Keratinocyte (primary cell): ENCODE measurements around the gene CDK14. TPM values are rescaled to one million over a fixed set of nuclear protein-coding genes. Genes with fewer than 3 reads are reported as not detected.

Experiments
- DNase-seq: peaks from one replicate; pipeline ENCODE4 v3.0.0-alpha.2; 2011; ENCODE audit warnings: low read depth, missing footprints, low spot score
- FAIRE-seq: peaks from 2 replicates; lab custom pipeline; 2011; peaks lifted over from hg19 to GRCh38; lab: Jason Lieb, UNC
- H2AFZ ChIP-seq: 2 replicates; pipeline ENCODE4 v1.6.0; 2012; ENCODE audit warnings: low read length, control low read depth, inconsistent platforms; ENCODE audit not compliant: control insufficient read depth
- H3K27ac ChIP-seq: 2 replicates; pipeline ENCODE4 v1.5.1; 2011; ENCODE audit warnings: low read length; ENCODE audit not compliant: control insufficient read depth, insufficient read depth
- H3K27me3 ChIP-seq: 3 replicates; pipeline ENCODE4 v1.6.0; 2011; ENCODE audit warnings: low read length; ENCODE audit not compliant: control insufficient read depth, insufficient read depth; ENCODE audit errors: extremely low read depth
- H3K36me3 ChIP-seq, 2 experiments: 2 replicates in 1 of 2; 3 replicates in 1 of 2; pipeline ENCODE4 v1.5.1; 2011; ENCODE audit warnings: low read length in 2 of 2, mild to moderate bottlenecking in 1 of 2; ENCODE audit not compliant: control insufficient read depth in 2 of 2, insufficient read depth in 2 of 2; ENCODE audit errors: extremely low read depth in 1 of 2
- H3K4me1 ChIP-seq: 3 replicates; pipeline ENCODE4 v1.5.1; 2011; ENCODE audit warnings: low read length; ENCODE audit not compliant: control insufficient read depth, insufficient read depth; ENCODE audit errors: extremely low read depth
- H3K4me2 ChIP-seq: 3 replicates; pipeline ENCODE4 v1.6.0; 2011; ENCODE audit warnings: low read depth, low read length; ENCODE audit not compliant: control insufficient read depth, insufficient read depth; ENCODE audit errors: extremely low read depth
- H3K4me3 ChIP-seq, 3 experiments: fragments of 200-600 bp in 1 of 3; sonication (generic) in 1 of 3; 2 replicates in 2 of 3; 3 replicates in 1 of 3; pipeline ENCODE4 v1.5.1; 2011 to 2016; ENCODE audit warnings: low read length in 3 of 3, mild to moderate bottlenecking in 3 of 3, control low read depth in 2 of 3, inconsistent platforms in 1 of 3, low read depth in 1 of 3, mixed read lengths in 1 of 3, mixed run types in 1 of 3, moderate library complexity in 1 of 3; ENCODE audit not compliant: control insufficient read depth in 2 of 3, insufficient read depth in 2 of 3; ENCODE audit errors: extremely low read depth in 1 of 3
- H3K79me2 ChIP-seq: 2 replicates; pipeline ENCODE4 v1.6.0; 2012; ENCODE audit warnings: low read length; ENCODE audit not compliant: control insufficient read depth, insufficient read depth
- H3K9ac ChIP-seq: 3 replicates; pipeline ENCODE4 v1.6.0; 2011; ENCODE audit warnings: low read length; ENCODE audit not compliant: control insufficient read depth, insufficient read depth; ENCODE audit errors: extremely low read depth
- H3K9me1 ChIP-seq: 3 replicates; pipeline ENCODE4 v1.6.0; 2011; ENCODE audit warnings: low read length; ENCODE audit not compliant: control insufficient read depth, insufficient read depth; ENCODE audit errors: extremely low read depth
- H3K9me3 ChIP-seq: 2 replicates; pipeline ENCODE4 v1.5.1; 2012; ENCODE audit warnings: low read depth, low read length; ENCODE audit not compliant: control insufficient read depth
- H4K20me1 ChIP-seq: 3 replicates; pipeline ENCODE4 v1.6.0; 2011; ENCODE audit warnings: low read length; ENCODE audit not compliant: control insufficient read depth, insufficient read depth; ENCODE audit errors: extremely low read depth
- CTCF ChIP-seq, 3 experiments: IDR thresholded peaks in 1 of 3; conservative IDR thresholded peaks in 1 of 3; optimal IDR thresholded peaks in 1 of 3; 2 replicates in 2 of 3; 3 replicates in 1 of 3; pipeline versions ENCODE3 to v1.5.1; 2011; ENCODE audit warnings: low read length in 3 of 3, mild to moderate bottlenecking in 3 of 3, moderate library complexity in 2 of 3, control low read depth in 1 of 3, inconsistent platforms in 1 of 3; ENCODE audit not compliant: insufficient read depth in 2 of 3; ENCODE audit errors: extremely low read depth in 1 of 3
- EZH2 ChIP-seq: IDR thresholded peaks from one replicate; pipeline ENCODE4 v1.6.1; 2012; ENCODE audit warnings: inconsistent platforms, mild to moderate bottlenecking, low read length, moderate library complexity
- dilution Hi-C: fragments of 300-500 bp; cut with MboI; formaldehyde crosslinking; loops from one replicate; pipeline ENCODE4 v1.7.0; 2020; ENCODE audit warnings: low sequenced_read_pairs; ENCODE audit not compliant: extremely low pct_ligation_motif_present
- polyA plus RNA-seq, 5 experiments: library from polyadenylated mRNA; depleted of rRNA in 3 of 5; stranded (reverse) in 3 of 5; stranded (forward) in 1 of 5; unstranded in 1 of 5; fragments of >200 nt; gene quantifications; 1 replicate in 1 of 5; 2 replicates in 3 of 5; 3 replicates in 1 of 5; pipeline versions ENCODE4 v1.2.1 to v1.2.3, GENCODE V29; 2011 to 2012; ENCODE audit warnings: missing spikeins in 2 of 5, low read depth in 1 of 5, low replicate concordance in 1 of 5

Gene CDK14
- polyA plus RNA-seq, 1 donor (not counting 4 experiments of a cell fraction or from before 2014, with no cell fraction given), result 4.0 TPM

GRCh38 chr7:90743626-90744025 is 147.5 kb downstream of the CDK14 start:
- FAIRE-seq (no peak), DNase-seq (no peak)
- Histone ChIP-seq H3K27me3 (no peaks in the 10 kb centered on the region), H3K79me2 (no peaks in the 10 kb centered on the region), H4K20me1 (no peaks in the 10 kb centered on the region), H3K36me3 (no peaks in the 10 kb centered on the region), H3K9me1 (no peaks in the 10 kb centered on the region), H3K9me3 (no peaks in the 10 kb centered on the region), H3K9ac (no peak overlapping the region), H3K27ac (no peak overlapping the region), H3K4me1 (no peaks in the 10 kb centered on the region), H2AFZ (no peak overlapping the region), H3K4me2 (no peak overlapping the region), H3K4me3 (no peak overlapping the region)
- dilution Hi-C loops, result no loop called here
- TF ChIP-seq EZH2 (no peak), CTCF (optimal IDR thresholded peaks at IDR 0.05 in 1 of 3, IDR thresholded peaks at IDR 0.05 in 1 of 3, conservative IDR thresholded peaks at IDR 0.05 in 1 of 3; ENCODE audit: extremely low read depth in 1 of 3, insufficient read depth in 2 of 3, low read length in 3 of 3) (no peak)

- Histone ChIP-seq H3K27me3 (no peaks in the 10 kb centered on the region), H3K4me1 (no peaks in the 10 kb centered on the region), H3K36me3 (no peaks in the 10 kb centered on the region), H2AFZ (no peak overlapping the region), H3K27ac (no peak overlapping the region), H3K4me2 (no peak overlapping the region), H4K20me1 (no peaks in the 10 kb centered on the region), H3K4me3 (no peak overlapping the region), H3K9me3 (no peaks in the 10 kb centered on the region), H3K9me1 (no peaks in the 10 kb centered on the region), H3K79me2 (no peaks in the 10 kb centered on the region), H3K9ac (no peak overlapping the region)
- no peak for TF ChIP-seq EZH2
- no peak for TF ChIP-seq CTCF (optimal IDR thresholded peaks at IDR 0.05 in 1 of 3, IDR thresholded peaks at IDR 0.05 in 1 of 3, conservative IDR thresholded peaks at IDR 0.05 in 1 of 3; ENCODE audit: extremely low read depth in 1 of 3, insufficient read depth in 2 of 3, low read length in 3 of 3)
- dilution Hi-C loops, result no loop called here
- no peak for FAIRE-seq
- DNase-seq, result no peak
Observed at GRCh38 chr7:90747516-90747915, 151.4 kb downstream of the CDK14 start.
